Fibroblast of skin of back (primary cell): ENCODE data around the gene C1orf174.
A peak's percentile ranks its signal among the peaks of the same experiment; 100 is the strongest.

Experiments
- DNase-seq: peaks from one replicate; pipeline ENCODE4 v3.0.0-alpha.2; 2013

The C1orf174 gene

DNA sequence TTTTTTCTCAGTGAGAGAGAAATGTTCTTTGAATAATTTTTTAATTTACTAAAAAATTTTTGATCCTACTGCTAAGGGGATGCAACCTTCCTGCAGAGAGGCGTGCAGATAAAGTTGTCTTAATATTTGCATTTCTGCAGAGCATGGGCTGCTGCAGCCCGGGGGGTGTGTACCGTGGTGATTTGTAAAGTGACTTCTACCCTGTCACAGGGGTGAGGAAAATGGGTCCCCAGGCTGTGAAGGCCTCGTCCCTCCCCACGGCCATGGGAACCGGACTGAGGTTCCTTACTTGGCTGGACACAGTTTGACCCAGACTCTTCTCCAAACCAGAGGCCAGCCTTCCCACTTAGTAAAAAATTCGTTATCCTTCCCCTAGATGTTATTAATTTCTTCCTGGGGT, 9.5 kb upstream of the C1orf174 start:
- no peak for DNase-seq

DNA sequence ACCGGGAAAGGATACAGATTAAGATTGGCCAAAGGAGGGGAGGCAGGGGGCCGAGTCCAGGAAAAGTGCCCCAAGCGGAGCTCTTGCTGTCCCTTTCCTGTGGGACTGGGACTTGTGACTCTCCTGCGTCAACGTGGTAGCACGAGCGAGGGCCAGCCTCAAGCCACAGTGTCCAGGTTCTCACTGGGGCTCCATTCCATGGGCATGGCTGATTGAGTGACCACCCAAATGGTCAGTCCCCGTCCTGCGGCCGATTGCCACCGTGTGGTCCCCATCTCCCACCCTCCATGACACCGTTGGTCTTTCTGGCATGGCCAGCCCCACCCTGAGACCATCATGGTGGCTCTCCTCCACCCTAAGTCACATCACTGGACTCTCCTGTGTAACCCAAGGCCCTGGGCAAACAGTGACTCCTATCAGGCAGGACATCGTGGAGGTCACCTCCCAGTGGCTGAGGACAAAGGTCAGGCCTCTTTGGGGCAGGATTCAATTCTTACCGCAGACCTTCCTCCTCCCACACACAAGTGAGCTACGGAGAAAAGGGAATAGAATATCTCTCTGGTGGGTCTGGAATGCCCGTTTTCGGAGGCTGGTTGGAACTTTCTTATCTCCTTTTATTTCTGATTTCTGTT, 8.9 kb upstream of the C1orf174 start:
- DNase-seq, result no peak

DNA sequence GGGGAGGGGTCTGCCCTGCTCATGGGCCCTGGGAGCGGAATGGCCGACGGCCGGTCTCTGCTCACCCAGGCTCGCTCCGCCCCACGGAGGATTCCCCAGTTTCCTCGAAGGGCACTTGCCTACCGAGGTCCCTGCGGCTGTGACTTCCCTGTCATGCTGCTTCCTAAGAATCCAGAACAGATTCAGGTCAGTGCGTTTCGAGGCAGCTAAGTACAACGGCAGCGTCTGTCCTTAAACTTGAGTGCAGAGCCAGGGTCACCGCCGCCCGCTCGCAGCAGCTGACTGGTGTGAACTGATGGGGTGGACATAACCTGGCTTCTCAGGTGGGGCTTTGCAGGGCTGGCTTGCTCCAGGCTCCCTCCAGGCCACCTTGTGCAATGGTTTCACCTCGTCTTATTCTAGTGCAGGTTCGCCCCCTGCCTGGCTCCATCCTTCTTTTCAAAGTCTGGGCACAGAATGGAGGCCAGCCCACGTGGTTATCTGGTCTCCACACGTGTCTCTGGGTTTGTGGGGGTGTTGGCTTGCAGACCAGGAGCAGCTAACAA, 7.6 kb upstream of the C1orf174 start:
- no peak for DNase-seq

DNA sequence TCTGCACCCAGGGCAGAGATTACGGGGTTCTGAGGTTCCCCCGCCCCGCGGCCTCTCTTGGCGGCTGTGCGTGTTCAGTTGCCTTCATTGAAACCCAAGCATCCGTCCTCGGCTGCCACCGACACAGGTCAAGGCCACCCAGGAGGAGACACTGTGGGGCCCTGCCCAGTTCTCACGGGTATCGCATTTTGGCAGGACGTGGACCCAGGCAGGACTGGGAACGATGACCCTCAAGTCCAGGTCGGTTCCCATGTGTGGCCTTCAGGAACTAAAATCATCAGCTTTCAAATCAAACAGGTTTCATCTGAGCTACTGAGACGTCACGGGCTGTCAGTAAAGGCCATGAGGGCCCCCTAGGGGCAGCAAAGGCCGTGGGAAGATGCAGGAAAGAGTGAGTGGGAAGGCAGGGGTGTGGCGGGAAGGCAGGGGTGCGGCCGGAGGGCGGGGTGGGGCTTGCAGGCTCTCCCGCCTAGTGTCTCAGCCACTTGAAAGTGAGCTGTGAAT, 7.0 kb upstream of the C1orf174 start:
- no peak for DNase-seq

DNA sequence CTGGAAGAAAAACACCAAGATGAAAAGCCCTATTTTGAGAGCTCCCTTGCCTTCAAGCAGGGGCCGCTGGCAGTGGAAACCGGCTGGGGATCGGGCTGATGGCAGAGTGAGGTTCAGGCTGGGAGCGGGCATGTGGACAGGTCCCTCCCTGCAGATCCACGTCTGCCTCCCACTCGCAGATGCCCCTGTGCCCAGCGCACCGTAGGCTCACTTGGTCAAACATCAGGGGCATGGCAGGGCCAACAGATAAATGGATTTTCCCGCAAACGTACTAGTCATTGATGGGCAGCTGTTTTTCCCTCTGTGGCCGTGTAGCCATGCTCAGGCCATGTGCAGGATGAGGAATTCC, 6.6 kb upstream of the C1orf174 start:
- DNase-seq, result no peak

DNA sequence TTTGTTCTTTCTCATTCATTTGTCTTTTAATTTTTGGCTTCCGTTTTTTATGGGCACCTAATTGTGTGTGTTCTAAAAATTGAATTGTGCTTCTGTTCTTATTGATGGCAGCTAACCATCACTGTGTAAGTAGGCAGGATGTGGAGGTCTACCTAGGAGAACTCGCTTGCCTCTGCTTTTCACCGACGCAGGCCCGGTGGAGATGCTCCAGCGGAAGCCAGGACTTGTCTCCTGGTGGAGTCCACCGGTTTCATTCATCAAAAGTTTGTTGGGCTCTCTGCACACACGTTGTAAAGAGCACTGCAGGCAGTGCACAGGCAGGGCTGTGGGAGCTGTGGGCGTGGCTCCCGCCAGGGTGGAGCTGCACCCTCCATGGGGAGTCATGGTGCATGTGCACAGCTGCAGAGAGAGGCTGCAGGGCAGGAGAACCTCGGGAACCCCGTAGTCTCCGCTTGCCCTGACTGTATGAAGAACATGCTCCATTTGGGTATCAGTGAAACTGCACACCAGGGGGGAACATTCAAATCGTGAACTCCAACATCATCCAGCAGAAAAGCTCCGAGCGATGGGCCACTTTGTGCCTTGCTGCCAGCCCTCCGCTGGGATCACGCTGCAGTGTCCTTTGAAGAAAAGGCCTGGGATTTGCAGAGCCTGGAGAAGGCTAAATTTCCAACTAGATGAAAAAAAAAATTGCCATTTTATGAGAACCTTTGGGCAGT, 6.0 kb upstream of the C1orf174 start:
- DNase-seq, result no peak

DNA sequence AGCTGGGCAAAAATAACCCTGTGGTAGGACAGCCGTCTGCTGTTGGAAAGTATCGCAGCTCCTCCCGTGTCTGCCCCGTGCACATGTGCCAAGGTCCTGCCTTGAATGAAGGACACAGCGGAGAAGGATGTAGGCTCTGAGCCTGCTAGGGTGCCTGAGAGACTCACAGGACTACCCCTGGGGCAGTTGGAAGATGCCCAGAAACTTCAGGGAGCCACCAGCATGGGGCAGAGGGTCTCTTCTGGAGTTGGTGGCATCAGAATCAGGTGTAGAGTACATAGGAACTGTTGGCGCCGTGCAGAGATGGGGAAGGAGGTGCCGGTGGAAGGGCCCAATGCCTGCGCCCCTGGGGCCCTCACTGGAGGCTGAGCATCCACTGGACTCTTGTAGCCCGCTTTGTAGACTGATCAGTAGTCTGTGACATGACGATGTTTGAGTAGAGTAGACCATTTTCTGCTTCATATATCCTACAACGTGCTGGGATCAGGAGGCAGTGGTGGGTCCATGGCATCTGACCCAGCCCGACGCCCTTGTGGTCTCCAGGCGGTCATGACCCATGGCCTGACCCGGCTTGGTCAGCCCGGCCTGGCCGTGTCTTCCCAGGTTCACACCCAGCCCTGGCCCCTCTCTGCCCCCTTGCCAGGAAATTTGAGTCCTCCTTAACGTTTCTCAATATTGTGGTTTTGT, 5.3 kb upstream of the C1orf174 start:
- no peak for DNase-seq

DNA sequence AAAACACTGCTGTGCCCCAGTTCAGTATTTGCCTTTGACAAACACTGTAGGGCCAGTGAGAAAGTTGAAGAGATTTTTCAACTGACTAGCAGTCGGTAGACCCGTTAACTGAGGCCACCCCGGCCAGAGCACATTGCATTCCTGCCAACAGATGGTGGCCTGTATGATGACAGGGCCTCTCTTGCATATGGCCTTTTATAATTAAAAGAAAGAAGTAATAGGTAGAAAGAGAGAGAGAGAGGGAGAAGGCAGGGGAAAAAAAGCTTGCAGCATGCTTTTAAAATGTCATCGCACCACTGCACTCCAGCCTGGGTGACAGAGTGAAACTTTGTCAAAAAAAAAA, 4.7 kb upstream of the C1orf174 start:
- no peak for DNase-seq

DNA sequence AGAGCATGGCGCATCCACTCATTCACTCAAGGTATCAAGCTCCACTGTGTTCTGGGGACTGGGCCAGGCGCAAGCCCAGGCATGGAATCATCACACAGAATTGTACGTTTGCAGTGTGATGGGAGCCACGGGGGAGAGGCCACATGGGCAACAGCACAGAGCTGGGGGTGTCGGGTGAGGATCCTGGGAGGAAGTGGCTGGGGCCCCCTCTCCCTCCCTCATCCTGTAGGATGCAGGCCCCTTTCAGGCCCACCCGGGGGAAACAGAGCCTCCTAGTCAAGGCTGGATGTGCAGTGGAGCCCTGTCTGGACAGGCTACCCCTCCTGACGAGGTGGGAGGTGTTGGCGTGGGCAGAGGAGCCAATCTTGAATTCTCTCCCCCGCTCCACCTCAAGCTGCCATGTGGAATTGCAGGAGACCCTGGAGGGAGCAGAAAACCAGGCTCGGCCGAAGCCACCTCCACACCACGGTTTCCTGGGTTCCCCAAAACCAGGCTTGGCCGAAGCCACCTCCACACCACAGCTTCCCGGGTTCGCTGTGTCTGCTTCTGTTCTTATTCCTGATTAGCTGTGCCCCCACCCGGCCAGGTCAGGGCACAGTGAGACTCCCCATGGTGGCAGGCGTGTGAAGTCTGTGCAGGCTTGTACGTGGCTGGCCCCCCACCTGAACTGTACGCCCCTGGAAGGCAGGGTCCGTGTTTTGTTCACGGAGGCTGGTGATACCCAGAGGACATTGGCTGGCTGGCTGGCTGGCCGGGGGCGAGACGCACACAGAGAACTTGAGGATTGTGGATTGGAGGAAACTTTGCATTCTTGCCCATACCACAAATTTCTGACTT, 4.2 kb upstream of the C1orf174 start:
- no peak for DNase-seq

DNA sequence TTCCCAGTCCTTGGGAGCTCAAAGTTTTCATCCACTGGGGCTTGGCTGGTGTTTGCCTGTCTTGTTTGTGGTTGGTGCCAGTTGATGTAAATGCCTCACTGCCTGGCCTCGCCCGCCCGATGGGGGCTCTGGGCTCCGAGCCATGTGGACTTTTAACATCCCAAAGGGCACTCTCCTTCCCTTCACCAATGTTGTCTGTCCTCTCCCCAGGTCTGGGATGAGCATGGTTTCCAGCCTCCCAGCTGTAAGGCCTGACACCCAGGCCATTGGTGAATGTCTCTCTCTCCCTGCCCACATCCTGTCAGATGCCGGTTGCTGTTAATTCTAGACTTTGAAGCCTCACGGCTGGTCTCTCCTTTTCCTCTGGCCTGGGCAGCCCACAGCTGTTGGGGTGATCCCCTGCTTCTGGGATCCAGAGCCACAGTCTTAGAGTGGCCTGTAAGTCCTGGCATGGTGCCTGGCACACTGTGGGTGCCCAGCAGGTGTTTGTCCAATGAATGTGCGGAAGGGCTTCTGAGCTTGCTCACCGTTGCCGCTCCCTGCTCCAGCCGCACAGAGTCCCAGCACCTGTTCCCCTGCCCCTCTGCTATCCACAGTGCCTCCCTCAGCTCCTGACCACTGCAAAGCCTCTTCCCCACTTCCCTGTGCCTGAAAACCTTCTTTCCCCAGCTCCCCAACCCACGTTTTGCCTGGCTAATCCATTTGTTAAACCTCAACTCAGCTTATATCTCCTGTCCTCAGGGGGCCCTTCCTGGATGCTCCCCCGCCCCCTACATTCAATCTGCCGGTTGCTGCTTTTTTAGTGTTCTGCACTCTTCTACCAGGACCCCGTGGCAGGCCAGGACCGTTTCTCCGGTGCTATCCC, 3.3 kb upstream of the C1orf174 start:
- no peak for DNase-seq

DNA sequence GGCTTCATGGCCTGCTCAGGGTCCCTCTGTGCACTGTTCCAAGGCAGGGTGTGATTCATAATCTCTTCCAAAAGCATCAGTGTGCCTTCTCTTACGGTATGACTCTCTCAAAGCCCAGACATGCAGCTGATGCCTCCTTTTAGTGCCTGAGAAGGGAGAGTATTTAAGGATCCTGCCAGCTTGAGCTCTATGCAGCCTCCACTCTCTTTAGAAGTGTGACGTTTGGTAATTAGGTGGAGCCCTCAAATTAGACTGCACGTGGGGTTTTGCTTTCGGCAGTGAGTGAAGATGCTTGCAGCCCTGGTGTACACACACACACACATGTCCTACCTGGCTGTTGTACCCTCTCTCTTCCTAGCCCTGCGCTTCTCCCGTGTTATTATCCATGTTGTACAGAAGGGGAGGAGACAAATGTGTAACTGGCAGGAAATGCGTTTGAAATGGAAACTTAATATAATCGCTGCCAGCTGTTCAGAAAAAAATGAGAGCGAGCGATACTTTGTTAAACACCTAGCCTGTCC, 2.6 kb upstream of the C1orf174 start:
- DNase-seq, result no peak

DNA sequence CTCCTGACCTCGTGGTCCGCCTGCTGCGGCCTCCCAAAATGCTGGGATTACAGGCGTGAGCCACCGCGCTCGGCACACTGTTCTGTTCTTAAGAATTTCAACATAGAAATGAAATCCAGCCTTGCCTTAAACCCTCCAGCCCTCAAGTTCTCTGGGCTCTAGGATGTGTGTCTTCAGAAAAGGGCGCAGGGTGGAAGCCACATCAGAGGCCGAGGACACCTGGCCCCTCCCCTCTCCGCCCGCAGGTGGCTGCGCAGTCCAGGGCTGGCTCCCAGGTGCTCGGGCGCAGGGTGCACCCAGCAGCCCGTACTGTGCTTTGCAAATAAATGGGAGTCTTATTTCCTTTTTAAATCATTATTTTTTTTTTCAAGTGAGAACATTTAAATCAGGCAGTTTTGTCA, 2.0 kb upstream of the C1orf174 start:
- DNase-seq, result no peak

DNA sequence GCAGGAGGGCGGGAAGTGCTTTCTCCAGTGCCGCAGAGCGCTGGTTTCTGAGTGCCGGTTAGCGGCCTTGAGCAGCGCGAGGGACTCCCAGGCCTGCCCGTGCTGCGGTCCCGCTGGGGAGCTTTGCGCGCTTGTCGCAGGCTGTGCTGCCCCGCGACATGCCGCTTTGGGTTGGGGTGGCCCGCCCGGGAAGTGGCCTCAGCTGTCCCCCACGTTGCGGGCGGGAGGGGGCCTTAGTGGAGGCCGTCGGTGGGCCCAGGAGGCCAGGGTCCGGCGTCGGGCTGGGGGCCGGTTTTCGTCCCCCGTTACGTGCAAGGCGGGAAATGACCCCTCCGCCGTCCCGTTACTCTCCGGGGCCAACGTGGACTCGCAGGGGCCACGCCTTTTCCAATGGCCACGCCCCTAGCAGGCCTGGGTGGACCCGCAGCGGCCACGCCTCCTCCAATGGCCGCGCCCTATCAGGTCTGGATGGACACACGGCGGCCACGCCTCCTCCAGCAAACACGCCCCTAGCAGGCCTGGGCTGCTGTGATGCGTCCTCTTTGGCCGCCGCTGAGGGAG, 977 bp upstream of the C1orf174 start:
- peak; percentile 96 for DNase-seq

DNA sequence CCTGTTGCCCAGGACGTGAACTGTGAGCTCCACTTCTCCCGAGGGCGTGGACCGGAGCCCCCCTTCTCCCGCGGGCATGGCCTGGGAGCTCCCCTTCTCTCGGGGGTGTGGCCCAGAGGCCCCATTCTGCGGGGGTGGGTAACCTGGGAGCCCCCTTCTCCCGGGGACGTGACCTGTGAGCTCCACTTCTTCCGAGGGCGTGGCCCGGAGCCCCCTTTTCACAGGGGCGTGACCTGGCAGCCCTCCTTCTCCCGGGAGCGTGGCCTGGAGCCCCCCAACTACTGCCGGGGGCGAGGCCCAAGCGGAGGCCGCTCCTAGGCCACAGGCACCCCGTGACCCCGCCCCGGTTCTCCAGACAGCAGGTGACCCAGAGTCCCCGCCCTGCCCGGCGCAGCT, 320 bp downstream of the C1orf174 start:
- no peak for DNase-seq

DNA sequence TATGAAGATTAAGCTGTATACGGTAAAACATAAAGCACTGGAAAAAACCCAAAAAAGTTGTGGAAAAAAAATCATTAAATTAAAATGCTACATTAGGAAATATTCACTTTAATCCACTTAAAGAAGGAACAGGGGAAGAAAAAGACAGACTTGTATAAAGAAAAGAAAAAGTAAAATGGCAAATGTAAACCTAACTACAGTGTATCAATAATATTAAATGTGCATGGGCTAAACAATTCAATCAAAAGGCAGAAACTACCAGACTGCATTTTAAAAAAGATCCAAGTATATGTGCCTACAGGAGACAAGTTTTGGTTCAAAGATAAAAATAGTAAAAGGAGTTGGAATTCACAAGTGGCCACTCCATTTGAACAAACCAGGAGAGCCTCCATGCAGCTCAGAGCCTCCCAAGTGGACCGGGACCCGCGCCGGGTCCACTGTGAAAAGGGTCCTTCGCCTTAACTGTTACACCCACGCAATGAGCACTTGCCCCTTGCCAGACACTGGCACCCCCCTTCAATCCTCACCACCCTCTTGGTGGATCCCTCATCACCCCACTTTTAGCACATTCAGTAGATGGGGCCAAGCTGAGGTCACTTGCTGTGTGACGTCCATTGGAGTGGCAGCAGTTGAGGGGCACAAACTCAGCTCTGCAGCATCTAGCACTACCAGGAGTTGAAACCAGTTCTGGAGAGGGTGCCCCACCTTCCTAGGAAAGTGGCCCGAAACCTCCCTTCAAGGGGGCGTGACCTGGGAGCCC, 898 bp downstream of the C1orf174 start:
- no peak for DNase-seq

DNA sequence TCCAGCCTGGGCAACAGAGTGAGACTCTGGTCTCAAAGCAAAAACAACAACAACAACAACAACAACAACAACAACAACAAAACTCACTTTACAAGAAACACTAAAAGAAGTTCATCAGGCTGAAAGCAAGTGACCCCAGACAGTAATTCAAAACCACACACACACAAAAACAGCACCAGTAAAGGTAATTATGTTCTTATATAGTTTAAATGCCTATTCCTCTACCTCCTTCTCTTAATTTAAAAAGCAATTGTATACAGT, 1.7 kb downstream of the C1orf174 start:
- no peak for DNase-seq

DNA sequence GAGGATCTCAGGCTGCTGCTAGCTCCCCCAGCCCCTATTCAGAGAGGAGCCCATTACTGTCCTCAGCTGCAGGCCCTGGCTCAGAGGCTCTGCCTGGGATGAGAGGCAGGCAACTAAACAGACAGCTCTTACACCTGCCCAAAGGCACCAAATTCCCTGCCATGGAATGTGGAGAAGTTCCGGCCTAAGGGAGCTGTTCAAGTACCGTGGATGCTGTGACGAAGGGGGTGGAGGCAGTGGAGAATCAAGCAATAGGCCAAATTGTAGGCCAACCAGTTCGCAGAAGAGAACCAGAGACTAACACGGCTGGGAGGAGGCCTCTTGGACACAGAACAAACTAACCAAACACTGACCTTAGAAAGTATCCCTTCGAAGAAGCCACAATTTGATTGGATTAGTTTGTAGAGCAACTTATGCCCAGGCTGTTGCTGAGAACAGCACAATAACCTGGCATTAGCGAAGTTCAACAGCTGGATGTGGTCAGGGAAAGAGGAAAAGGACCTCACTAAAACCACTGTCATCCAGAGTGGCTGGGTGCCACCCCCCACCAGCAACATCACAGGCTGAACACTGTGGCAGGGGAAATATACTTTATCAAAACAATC, 3.6 kb downstream of the C1orf174 start:
- DNase-seq, result no peak

DNA sequence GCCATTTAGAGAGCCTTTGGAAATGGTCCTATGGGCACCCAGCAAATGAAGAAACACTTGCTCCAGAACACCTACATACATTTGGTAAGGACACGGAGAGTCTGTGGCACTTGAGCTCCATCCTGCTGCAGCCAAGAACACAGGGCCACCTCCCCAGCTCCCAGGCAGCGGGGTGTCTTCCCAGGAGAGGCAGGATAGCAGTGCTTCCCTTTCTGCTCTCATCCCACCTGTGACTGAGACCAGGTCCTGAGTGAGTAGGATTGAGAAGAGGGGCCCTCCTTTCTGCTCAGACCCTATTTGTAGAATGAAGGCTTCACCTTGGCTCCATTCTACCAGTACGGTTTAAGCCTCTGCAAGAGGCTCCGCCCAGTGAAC, 4.1 kb downstream of the C1orf174 start:
- DNase-seq, result no peak

DNA sequence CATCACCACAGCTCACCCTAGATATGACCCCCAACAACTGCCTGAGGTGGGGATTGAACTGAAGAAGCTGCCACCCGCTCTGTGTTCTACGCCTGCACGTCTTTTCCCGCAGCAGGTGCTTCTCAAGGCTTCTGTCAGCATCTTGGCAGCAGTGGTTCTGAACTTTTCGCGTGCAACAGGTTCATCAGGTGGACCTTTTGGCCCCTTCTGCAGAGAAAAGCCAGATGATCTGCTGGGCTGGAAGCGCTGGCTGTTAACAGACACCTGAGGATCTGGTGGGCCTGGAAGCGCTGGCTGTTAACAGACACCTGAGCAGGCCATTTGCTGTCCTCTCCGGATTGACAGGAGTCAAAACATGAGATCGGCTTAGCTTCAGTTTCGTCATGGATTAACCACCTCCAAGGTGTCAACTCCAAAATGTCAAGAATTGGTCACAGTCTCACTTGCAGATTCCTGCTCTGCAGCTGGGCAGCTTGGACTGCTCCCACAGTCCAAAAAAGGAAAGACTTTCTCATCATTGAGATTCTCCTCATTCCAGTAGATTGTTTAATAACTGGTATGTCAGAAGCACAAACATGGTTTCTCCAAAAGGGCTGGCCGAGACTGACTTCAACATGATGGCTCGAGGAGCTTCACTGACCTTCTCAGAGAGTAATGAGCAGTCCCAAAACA, 4.7 kb downstream of the C1orf174 start:
- peak; percentile 20 for DNase-seq
